Adrenal gland (tissue), 5 donors: ENCODE measurements around the gene MRPL50.

Source experiments
- CTCF ChIP-seq, 6 experiments: fragments of 450-650 bp in 4 of 6; fragments of 200-600 bp in 2 of 6; sonication (generic) in 1 of 6; IDR thresholded peaks; 1 replicate in 5 of 6; 2 replicates in 1 of 6; pipeline versions ENCODE4 v1.5.1 to v1.8.0; 2016 to 2021; ENCODE audit warnings: antibody characterized with exemption in 6 of 6, mild to moderate bottlenecking in 2 of 6, moderate library complexity in 1 of 6
- POLR2A ChIP-seq, 2 donors: fragments of 450-650 bp; IDR thresholded peaks; one replicate each; pipeline ENCODE4 v1.6.1; 2017; ENCODE audit warnings: antibody characterized with exemption in 2 of 2, mild to moderate bottlenecking in 2 of 2, moderate library complexity in 1 of 2
- donor health status: DM: no; HTN: no; CAD: no.

GRCh38 chr9:101438523-101438922, 40.1 kb upstream of the MRPL50 start:
- TF ChIP-seq CTCF (IDR thresholded peaks at IDR 0.05) (no peak), POLR2A (IDR thresholded peaks at IDR 0.05) (no peak)
